Activated naive CD8-positive, alpha-beta T cell treated with anti-CD3 and anti-CD28 coated beads for 36 hours (primary cell): ENCODE results near the gene MMGT1. TPM values are rescaled to one million over a fixed set of nuclear protein-coding genes. Genes with fewer than 3 reads are reported as not detected.
A peak's percentile ranks its signal among the peaks of the same experiment; 100 is the strongest.
"Not testable (repeated sequence)": the region's sequence is repeated elsewhere in the genome, so short reads cannot be mapped to it uniquely, and the experiment has no call there.

Source experiments
- DNase-seq: peaks from one replicate; pipeline ENCODE4 v3.0.0; 2021
- H3K27ac Mint-ChIP-seq: one replicate; pipeline ENCODE4 v1.8.0; 2022; ENCODE audit warnings: mild to moderate bottlenecking, moderate library complexity, mixed read lengths
- H3K27me3 Mint-ChIP-seq: one replicate; pipeline ENCODE4 v1.8.0; 2022; ENCODE audit warnings: mild to moderate bottlenecking, mixed read lengths
- H3K36me3 Mint-ChIP-seq: one replicate; pipeline ENCODE4 v1.8.0; 2021; ENCODE audit warnings: mild to moderate bottlenecking, mixed read lengths
- H3K4me1 Mint-ChIP-seq: one replicate; pipeline ENCODE4 v1.8.0; 2021; ENCODE audit warnings: mixed read lengths
- H3K4me3 Mint-ChIP-seq: one replicate; pipeline ENCODE4 v1.8.0; 2022; ENCODE audit warnings: mild to moderate bottlenecking, moderate library complexity, mixed read lengths
- H3K9me3 Mint-ChIP-seq: one replicate; pipeline ENCODE4 v1.8.0; 2022; ENCODE audit warnings: mixed read lengths
- total RNA-seq, 2 experiments: library from RNA; stranded (reverse); gene quantifications; one replicate each; pipeline ENCODE4 v1.2.3, GENCODE V29; 2021

The MMGT1 gene
- total RNA-seq, 2 experiments from 2014 or later, result 20.4 to 20.5 TPM

DNA sequence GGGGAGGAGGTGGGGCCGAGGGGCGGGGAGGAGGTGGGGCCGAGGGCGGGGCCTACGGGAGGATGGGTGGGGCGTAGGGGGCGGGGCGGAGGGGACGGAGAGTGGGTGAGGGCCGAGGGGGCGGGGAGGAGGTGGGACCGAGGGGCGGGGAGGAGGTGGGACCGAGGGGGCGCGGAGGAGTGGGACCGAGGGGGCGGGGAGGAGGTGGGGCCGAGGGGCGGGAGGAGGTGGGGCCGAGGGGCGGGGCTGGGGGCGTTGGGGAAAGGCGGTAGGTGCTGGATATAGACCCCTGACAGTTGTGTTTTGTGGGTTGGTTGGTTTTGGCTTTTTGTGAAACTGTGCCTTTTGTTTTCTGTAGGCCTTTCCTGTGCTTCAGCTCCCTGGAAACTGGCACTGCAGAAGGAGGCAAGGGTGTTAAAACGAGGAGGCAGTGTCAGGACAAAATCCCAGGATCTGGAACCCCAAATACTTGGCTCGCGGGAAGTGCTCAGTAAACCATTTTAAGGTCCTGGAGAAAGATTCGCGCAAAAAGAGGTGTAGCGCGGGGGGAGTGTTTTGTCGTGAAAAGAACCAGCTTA lies 580 bp upstream of the MMGT1 start:
- DNase-seq, result peak; percentile 37

DNA sequence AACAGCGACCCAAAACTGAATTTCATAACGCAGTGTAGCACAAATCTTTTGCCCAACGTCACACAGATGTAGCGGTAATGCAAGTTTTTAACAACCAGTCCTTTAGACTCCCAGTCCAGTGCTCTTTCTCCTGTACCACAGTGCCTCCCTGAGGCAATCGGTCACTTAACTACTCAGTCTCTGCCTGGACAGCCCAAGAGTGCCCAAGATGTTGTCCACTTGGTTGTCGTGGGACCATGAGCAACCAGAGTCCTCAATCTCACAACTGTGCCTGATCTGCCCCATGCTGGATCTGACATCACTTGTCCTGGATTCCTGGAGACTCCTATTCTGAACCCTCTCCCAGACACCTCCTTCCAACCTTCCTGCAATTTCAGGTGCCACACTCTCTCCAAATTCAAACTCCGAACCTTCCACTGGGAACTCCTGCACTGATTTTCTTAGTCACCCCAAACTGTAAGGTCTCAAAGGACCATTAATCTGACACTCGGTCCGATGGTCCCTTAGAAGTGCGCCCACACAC lies 702 bp downstream of the MMGT1 start:
- Mint-ChIP-seq H3K27ac (peak overlapping the region; percentile 96), H3K36me3 (peaks cover 4% of the 10 kb centered on the region), H3K9me3 (no peaks in the 10 kb centered on the region), H3K27me3 (no peaks in the 10 kb centered on the region), H3K4me1 (peaks cover 22% of the 10 kb centered on the region), H3K4me3 (peak overlapping the region; percentile 99)
- DNase-seq, result no peak

More for the DNA sequence above, 580 bp upstream of the MMGT1 start:
- Mint-ChIP-seq H3K4me3 (peak overlapping the region; percentile 79), H3K27ac (no peak overlapping the region), H3K27me3 (no peaks in the 10 kb centered on the region), H3K36me3 (peaks cover 4% of the 10 kb centered on the region), H3K9me3 (no peaks in the 10 kb centered on the region), H3K4me1 (peaks cover 20% of the 10 kb centered on the region)

DNA sequence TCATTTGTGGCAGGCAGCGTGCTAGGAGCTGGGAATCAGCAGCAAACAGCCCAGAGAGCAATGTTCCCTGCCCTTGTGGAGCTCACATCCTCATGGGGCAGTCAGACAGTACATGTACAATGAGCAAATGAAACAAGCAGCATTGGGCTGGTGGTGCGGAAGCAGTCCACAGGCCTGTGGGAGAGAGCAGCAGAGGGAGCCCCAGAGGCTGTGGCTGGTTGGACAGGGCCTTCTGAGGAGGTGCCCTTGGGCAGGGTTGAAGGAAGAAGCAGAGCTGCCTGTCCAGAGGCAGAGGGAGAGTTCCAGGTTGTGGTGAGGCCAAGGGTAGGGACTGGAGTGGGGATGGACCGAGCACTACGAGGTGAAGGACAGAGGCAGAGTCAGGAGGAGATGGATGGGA lies 22.5 kb downstream of the MMGT1 start:
- Mint-ChIP-seq H3K27ac (no peak overlapping the region), H3K27me3 (no peaks in the 10 kb centered on the region), H3K9me3 (no peaks in the 10 kb centered on the region), H3K36me3 (no peaks in the 10 kb centered on the region), H3K4me3 (no peak overlapping the region), H3K4me1 (no peaks in the 10 kb centered on the region)
- no peak for DNase-seq

DNA sequence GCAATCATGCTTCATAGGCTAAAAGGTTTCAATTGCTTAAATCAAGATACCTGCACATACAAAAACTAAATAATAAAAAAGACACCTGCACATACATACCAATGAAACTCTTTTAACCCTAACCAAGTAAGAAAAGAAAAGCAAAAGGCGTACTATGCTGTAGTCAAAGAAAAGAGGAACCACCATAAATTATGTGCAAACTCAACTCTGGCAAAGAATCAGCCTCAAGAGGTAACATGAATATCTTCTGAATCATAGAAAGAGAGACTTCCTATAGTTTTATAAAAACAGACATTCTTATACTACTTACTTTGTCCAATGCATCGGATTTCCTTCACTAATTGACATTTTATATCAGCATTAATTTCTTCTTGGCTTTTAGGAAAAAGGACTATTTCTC lies 29.3 kb downstream of the MMGT1 start:
- no peaks in the 10 kb centered on the region for H3K9me3 Mint-ChIP-seq
- no peak overlapping the region for H3K27ac Mint-ChIP-seq
- H3K4me3 Mint-ChIP-seq, result no peak overlapping the region
- H3K27me3 Mint-ChIP-seq, result no peaks in the 10 kb centered on the region
- no peaks in the 10 kb centered on the region for H3K4me1 Mint-ChIP-seq
- no peaks in the 10 kb centered on the region for H3K36me3 Mint-ChIP-seq
- no peak for DNase-seq

GRCh38 chrX:135931644-135932487 lies 41.9 kb downstream of the MMGT1 start:
- H3K9me3 Mint-ChIP-seq, result no peaks in the 10 kb centered on the region
- DNase-seq, result peak; percentile 18
- H3K4me1 Mint-ChIP-seq, result no peaks in the 10 kb centered on the region
- H3K27ac Mint-ChIP-seq, result no peak overlapping the region
- H3K36me3 Mint-ChIP-seq, result no peaks in the 10 kb centered on the region
- H3K27me3 Mint-ChIP-seq, result no peaks in the 10 kb centered on the region
- no peak overlapping the region for H3K4me3 Mint-ChIP-seq

DNA sequence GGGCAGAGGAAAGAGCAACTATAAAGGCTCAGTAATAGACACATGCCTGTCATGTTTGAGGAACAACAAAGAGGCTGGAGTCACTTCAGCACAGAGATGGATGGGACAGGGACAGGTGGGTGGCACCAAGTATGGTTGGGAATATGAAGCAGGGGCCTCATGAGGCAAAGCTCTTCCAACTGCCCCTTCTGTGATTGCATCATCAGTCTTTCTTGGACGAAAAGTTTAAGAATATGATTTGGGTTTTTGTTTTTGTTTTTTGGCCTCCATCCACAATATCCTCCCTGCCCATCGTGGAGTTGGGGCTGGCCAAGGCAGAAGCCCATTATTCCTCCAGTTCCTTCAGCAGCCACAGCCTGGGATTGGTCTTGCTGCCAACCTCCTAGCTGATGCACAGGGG lies 45.9 kb downstream of the MMGT1 start:
- Mint-ChIP-seq H3K4me3 (no peak overlapping the region), H3K36me3 (no peaks in the 10 kb centered on the region), H3K9me3 (no peaks in the 10 kb centered on the region), H3K4me1 (no peaks in the 10 kb centered on the region), H3K27me3 (no peaks in the 10 kb centered on the region), H3K27ac (no peak overlapping the region)
- no peak for DNase-seq

DNA sequence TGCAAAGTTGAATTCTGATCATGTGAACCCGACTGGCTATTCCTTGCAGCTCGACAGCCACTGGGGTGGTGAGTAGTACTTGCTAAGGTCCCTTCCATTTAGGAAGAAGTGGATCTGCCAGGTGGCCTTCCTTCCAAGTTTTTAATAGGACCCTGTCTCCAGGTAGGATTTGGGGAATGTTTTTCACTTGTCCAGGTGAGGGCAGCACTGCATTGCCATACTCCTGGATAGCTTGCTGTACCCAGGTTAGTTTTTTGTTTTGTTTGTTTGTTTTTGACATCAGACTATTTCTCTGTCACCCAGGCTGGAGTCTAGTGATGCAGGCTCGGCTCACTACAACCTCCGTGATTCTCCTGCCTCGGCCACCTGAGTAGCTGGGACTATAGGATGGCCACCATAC lies 50.4 kb downstream of the MMGT1 start:
- Mint-ChIP-seq H3K4me1 (no peaks in the 10 kb centered on the region), H3K27ac (no peak overlapping the region), H3K9me3 (no peaks in the 10 kb centered on the region), H3K27me3 (no peaks in the 10 kb centered on the region), H3K4me3 (no peak overlapping the region), H3K36me3 (no peaks in the 10 kb centered on the region)
- DNase-seq, result no peak

- H3K4me3 Mint-ChIP-seq, H3K36me3 Mint-ChIP-seq, H3K4me1 Mint-ChIP-seq, H3K27ac Mint-ChIP-seq, DNase-seq, H3K27me3 Mint-ChIP-seq, H3K9me3 Mint-ChIP-seq: not testable (repeated sequence)
These were observed 53.3 kb downstream of the MMGT1 start for GRCh38 chrX:135920516-135920915.

DNA sequence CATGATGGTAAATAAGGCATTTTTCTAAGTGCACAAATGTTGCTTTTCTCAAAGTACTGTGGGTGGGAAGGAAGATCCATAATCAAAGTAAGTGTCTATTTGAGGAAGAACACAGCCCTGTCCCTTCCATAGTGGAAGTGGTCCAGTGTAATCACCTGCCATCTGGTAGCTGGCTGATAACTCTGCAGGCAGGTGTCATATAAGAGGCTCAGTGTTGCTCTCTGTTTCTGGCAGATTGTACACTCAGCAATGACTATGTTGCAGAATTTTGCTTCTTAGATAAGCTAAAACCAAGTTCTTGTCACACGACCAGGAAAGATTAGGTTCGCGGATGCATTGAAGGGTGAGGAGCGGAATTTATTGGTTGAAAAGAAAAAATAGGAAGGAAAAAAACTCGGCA lies 59.4 kb downstream of the MMGT1 start:
- no peak for DNase-seq
- Mint-ChIP-seq H3K36me3 (no peaks in the 10 kb centered on the region), H3K4me1 (no peaks in the 10 kb centered on the region), H3K9me3 (no peaks in the 10 kb centered on the region), H3K27me3 (no peaks in the 10 kb centered on the region), H3K27ac (no peak overlapping the region), H3K4me3 (no peak overlapping the region)

Other genes starting within 250 kb of the MMGT1 start
- gene CT45A3, start 205.8 kb downstream of the MMGT1 start, total RNA-seq, result not detected
- gene CT45A5, start 188.5 kb downstream of the MMGT1 start, total RNA-seq, result not detected
- gene CT45A6, start 171.2 kb downstream of the MMGT1 start, total RNA-seq, result not detected
- not detected for gene CT45A2, start 154.0 kb downstream of the MMGT1 start, total RNA-seq
- not detected for gene CT45A7, start 136.7 kb downstream of the MMGT1 start, total RNA-seq
- gene CT45A8, start 119.5 kb downstream of the MMGT1 start, total RNA-seq, result not detected
- gene CT45A9, start 102.2 kb downstream of the MMGT1 start, total RNA-seq, result not detected
- gene CT45A10, start 80.5 kb downstream of the MMGT1 start, total RNA-seq, result not detected
- not detected for gene SAGE1, start 80.3 kb downstream of the MMGT1 start, total RNA-seq
- 10 to 100 TPM; 10.7 to 11.7 TPM for gene SLC9A6, start 11.4 kb upstream of the MMGT1 start, total RNA-seq
- 10 to 100 TPM; 12.0 to 15.5 TPM for gene FHL1, start 173.5 kb upstream of the MMGT1 start, total RNA-seq